Measurements from ENCODE around the gene SPRN. TPM values are rescaled to one million over a fixed set of nuclear protein-coding genes. Genes with fewer than 3 reads are reported as not detected.
"Not testable (repeated sequence)": the region's sequence is repeated elsewhere in the genome, so short reads cannot be mapped to it uniquely, and the experiment has no call there.

SPRN gene
- total RNA-seq, 2 experiments from 2014 or later: not detected

DNA sequence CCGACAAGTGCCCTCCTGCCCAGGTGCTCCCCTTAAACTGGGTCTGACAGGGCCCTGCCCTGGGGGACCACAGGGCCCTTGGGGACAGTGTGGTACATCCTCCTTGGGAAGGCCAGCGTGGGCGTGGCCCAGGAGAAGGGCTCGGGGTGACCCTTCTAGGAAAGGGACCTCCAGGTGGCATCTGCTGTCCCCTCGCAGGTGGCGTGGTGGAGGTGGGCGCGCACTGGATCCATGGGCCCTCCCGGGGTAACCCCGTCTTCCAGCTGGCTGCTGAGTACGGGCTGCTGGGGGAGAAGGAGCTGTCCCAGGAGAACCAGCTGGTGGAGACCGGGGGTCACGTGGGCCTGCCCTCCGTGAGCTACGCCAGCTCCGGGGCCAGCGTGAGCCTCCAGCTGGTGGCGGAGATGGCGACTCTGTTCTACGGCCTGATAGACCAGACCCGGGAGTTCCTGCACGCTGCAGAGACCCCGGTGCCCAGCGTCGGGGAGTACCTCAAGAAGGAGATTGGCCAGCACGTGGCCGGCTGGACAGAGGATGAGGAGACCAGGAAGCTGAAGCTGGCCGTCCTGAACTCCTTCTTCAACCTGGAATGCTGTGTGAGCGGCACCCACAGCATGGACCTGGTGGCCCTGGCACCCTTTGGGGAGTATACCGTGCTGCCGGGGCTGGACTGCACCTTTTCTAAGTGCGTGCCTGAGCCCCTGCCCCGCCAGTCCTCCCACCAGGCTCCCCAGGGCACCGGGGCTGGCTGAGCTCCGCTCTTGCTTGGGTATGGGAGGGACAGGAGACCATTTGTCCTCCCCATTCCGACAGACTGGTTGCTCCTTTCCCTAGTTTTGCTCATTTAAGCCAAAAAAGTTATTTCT, 44.4 kb downstream of the SPRN start:
- intact Hi-C loops (cut with micrococcal nuclease): loop anchor here (1.0 to 5.0 kb wide), 3 partner anchors 9 to 73 kb away; partner anchors contain the start of genes MTG1, TUBGCP2 and ZNF511
- no peaks in the 10 kb centered on the region for H3K9me3 Mint-ChIP-seq
- H3K27me3 Mint-ChIP-seq: no peaks in the 10 kb centered on the region
- ChIA-PET CTCF (interaction anchor here (1.2 kb wide), 1 partner anchor 50 kb away, joined by 5 read pairs; no protein-coding TSS in a partner anchor), POLR2A (no interaction called here)
- H3K36me3 Mint-ChIP-seq: peaks cover 6% of the 10 kb centered on the region
- no peaks in the 10 kb centered on the region for H3K4me1 Mint-ChIP-seq (ENCODE audit: low read depth)
- no peak overlapping the region for H3K27ac Mint-ChIP-seq
- peak overlapping the region; percentile 63 for H3K4me3 Mint-ChIP-seq
- no peak for DNase-seq

DNA sequence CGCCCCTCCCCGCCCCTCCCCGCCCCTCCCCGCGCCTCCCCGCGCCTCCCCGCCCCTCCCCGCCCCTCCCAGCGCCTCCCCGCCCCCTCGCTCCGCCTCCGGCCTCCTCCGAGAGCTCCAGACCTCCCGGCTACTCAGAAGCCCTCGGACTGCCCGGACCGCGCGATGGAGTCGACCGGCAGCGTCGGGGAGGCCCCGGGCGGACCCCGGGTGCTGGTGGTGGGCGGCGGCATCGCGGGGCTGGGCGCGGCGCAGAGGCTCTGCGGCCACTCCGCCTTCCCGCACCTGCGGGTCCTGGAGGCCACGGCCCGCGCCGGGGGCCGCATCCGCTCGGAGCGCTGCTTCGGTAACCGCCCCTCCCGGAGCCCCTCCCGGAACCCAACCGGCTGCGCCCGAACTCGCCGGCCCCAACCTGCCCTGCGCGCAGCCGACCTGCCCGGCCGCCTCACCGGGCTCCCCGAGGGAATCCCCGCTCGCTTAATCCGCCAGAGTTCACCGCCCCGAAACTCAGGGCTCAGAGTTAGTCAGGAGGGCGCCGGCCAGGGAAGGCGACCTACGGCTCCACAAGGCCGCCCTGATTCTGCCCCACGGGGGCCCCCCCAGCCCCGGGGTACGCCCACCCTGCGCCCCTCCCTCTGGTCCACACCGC, 45.1 kb downstream of the SPRN start, which contains the start of gene PAOX:
Gene PAOX (plus strand): TSS at position 111 of the 649 bp plus-strand sequence. CDS start 55 bp downstream, at position 166.
- H3K27me3 Mint-ChIP-seq: no peaks in the 10 kb centered on the region
- no peaks in the 10 kb centered on the region for H3K4me1 Mint-ChIP-seq (ENCODE audit: low read depth)
- POLR2A ChIA-PET: interaction anchor here (1.4 kb wide), 1 partner anchor 12 kb away, joined by 3 read pairs; no protein-coding TSS in a partner anchor
- CTCF ChIA-PET: interaction anchor here (1.2 kb wide), 1 partner anchor 50 kb away, joined by 5 read pairs; no protein-coding TSS in a partner anchor
- intact Hi-C loops (cut with micrococcal nuclease): loop anchor here (1.0 to 5.0 kb wide), 3 partner anchors 10 to 72 kb away; partner anchors contain the start of genes MTG1, TUBGCP2 and ZNF511
- H3K36me3 Mint-ChIP-seq: peaks cover 2% of the 10 kb centered on the region
- H3K27ac Mint-ChIP-seq: no peak within 1 kb of the TSS
- no peaks in the 10 kb centered on the region for H3K9me3 Mint-ChIP-seq
- peak within 1 kb of the TSS; percentile 73 for H3K4me3 Mint-ChIP-seq
- DNase-seq: peak; percentile 79

DNA sequence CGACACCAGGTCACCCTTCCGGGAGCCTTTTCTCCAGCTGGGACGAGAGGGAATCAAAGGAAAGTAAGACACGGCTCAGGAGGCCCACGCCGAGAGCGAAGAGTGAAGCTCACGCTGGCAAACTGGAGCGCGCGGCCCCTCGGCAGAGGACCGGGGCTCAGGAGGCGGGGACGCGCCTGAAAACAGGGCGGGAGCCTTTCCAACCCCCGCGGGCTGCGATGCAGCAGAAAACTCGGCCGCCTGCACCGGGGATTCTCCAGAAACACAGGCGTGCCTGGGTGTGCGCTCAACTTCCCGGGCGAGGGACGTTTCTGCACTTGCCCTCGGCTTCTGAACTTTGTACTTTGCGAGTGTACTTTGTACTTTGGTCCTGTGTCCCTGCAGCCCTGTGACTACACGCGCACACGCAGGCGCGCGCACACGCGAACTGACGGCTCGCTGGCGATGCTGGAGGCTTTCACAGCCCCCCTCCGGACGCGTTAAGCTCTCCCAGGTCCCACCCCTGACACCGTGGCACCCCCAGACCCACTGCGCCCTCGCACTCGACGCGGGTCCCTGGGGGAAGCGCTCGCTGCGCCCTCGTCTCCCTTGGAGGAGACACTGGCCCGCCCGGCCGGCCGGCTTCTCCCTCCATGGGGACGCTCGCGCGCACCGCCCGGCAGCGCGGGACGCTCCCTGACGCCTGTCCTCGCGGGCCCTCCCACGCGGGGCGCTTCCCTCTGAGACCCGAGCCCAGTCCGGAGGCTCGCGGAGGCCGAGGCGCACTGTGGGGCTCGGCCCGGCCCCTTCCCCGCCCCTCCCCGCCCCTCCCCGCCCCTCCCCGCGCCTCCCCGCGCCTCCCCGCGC, 46.0 kb downstream of the SPRN start:
- intact Hi-C loops (cut with micrococcal nuclease): loop anchor here (1.0 to 5.0 kb wide), 3 partner anchors 11 to 71 kb away; partner anchors contain the start of genes MTG1, TUBGCP2 and ZNF511
- Mint-ChIP-seq H3K36me3 (no peaks in the 10 kb centered on the region), H3K4me1 (ENCODE audit: low read depth) (peaks cover 2% of the 10 kb centered on the region), H3K27ac (no peak overlapping the region), H3K4me3 (peak overlapping the region; percentile 73), H3K27me3 (no peaks in the 10 kb centered on the region), H3K9me3 (no peaks in the 10 kb centered on the region)
- POLR2A ChIA-PET: interaction anchor here (1.4 kb wide), 1 partner anchor 13 kb away, joined by 3 read pairs; no protein-coding TSS in a partner anchor
- CTCF ChIA-PET: interaction anchor here (0.8 kb wide), 1 partner anchor 12 kb away, joined by 3 read pairs; no protein-coding TSS in a partner anchor
- peak; percentile 71 for DNase-seq

DNA sequence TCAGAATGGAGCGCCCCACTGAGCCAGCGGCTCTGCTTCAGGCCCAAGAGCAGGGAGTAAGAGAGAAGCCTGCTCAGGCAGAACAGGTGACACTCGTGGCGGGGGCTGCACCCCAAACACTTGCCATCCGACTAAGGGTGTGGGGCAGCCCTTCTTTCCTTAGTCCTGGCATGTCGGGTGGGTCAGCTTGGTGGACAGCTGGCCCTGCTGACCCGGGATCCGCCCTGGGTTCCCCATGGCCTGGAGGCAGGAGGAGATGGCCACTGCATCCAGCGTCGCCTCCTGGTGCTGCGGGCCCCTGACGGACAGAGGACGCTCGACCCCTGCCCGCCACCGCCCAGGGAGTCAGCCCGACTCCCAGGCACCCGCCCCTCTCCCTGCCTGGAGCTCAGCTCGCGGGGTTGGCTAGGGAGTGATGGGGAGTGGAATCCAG, 46.6 kb downstream of the SPRN start:
- Mint-ChIP-seq H3K27ac (no peak overlapping the region), H3K36me3 (no peaks in the 10 kb centered on the region), H3K9me3 (no peaks in the 10 kb centered on the region), H3K27me3 (no peaks in the 10 kb centered on the region), H3K4me3 (peak overlapping the region; percentile 73), H3K4me1 (ENCODE audit: low read depth) (peaks cover 2% of the 10 kb centered on the region)
- POLR2A ChIA-PET: interaction anchor here (1.4 kb wide), 1 partner anchor 13 kb away, joined by 3 read pairs; no protein-coding TSS in a partner anchor
- CTCF ChIA-PET: interaction anchor here (0.8 kb wide), 1 partner anchor 13 kb away, joined by 3 read pairs; no protein-coding TSS in a partner anchor
- DNase-seq: no peak
- intact Hi-C loops (cut with micrococcal nuclease): loop anchor here (2.0 to 5.0 kb wide), 2 partner anchors 17 to 71 kb away; partner anchors contain the start of genes MTG1, TUBGCP2 and ZNF511

DNA sequence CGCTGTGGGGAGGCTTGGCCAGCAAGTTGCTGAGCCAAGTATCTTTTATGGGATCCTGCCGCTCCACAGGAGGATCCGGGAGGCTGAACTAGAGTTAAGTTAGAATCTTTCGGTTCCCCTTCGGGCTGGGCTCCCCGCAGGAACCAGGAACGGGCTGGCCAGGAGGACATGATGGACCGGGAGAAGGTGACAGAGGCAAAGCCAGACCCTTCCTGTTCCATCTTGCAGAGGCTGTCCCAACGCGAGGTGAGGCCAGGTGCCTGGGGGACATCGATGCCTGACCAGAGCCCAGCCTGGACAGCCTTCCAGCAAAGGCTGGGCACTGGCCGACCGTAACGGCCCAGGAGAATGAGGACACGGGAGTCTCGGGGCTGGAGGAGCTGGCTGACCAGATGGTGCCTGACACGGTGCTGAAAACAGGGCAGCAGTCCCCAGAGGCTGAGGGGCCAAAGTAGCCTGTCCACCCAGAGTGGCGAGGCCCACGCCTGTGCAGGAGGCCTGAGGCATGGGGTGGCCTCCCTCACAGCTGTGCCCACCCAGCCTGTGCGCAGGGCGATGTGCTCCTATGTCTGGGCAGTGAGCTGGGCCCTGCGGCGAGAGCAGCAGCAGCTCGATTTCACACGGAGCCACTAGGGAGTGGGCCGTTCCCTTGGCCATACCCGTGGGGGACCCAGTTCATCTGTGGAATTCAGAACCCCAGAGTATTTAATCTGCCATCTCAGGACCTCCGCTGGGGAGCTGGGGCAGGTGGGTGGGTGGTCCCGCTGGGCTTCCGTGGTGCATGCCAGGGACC, 47.2 kb downstream of the SPRN start:
- Mint-ChIP-seq H3K27ac (no peak overlapping the region), H3K36me3 (no peaks in the 10 kb centered on the region), H3K4me3 (peak overlapping the region; percentile 20), H3K4me1 (ENCODE audit: low read depth) (peaks cover 2% of the 10 kb centered on the region), H3K9me3 (no peaks in the 10 kb centered on the region), H3K27me3 (no peaks in the 10 kb centered on the region)
- CTCF ChIA-PET: no interaction called here
- DNase-seq: no peak
- intact Hi-C loops (cut with micrococcal nuclease): loop anchor here (5.0 kb wide), 1 partner anchor 70 kb away; the partner anchor contains the start of genes TUBGCP2 and ZNF511
- POLR2A ChIA-PET: no interaction called here

DNA sequence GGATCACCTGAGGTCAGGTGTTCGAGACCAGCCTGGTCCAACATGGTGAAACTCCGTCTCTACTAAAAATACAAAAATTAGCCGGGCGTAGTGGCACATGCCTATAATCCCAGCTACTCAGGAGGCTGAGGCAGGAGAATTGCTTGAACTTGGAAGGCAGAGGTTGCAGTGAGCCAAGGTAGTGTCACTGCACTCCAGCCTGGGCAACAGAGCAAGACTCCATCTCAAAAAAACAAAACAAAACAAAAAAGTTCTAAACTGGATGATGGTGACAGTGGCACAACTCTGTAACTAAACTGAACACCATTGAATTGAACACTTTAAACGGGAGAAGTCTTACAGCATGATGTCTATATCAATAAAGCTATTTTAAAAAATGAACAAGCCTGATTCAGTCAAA, 48.2 kb downstream of the SPRN start:
- intact Hi-C loops (cut with micrococcal nuclease): loop anchor here (5.0 kb wide), 1 partner anchor 69 kb away; the partner anchor contains the start of genes TUBGCP2 and ZNF511
- H3K4me1 Mint-ChIP-seq (ENCODE audit: low read depth); H3K27ac Mint-ChIP-seq; DNase-seq; CTCF ChIA-PET; H3K36me3 Mint-ChIP-seq; H3K4me3 Mint-ChIP-seq; POLR2A ChIA-PET; H3K27me3 Mint-ChIP-seq; H3K9me3 Mint-ChIP-seq: not testable (repeated sequence)

DNA sequence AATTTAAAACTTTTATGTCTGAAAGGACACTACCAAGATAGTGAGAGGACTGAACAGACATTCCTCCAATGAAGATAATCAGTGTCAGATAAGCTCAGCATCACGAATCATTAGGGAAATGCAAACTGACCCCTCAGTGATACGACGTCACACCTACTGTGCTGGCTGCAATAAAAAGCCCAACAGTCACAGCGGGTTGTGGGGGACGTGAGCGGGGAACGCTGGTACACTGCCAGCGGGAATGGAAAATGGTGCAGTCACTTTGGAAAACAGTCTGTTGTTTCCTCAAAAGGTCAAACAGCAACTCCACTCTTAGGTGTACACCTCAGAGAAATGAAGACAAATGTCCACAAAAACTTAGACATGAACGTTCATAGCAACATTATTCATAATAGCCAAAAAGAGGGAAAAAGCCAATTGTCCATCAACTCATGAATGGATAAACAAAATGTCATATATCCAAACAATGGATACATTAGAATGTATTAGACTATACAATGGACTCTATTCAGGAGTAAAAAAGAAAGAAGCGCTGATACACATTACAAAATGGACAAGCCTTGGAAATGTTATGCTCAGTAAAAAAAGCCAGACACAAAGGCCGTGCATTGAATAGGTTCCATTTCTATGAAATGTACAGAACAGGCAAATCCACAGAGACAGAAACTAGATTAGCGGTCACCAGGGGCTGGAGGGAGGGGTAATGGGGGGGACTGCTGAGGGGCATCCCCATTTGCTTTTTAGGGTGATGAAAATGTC, 48.9 kb downstream of the SPRN start:
- no peaks in the 10 kb centered on the region for H3K27me3 Mint-ChIP-seq

DNA sequence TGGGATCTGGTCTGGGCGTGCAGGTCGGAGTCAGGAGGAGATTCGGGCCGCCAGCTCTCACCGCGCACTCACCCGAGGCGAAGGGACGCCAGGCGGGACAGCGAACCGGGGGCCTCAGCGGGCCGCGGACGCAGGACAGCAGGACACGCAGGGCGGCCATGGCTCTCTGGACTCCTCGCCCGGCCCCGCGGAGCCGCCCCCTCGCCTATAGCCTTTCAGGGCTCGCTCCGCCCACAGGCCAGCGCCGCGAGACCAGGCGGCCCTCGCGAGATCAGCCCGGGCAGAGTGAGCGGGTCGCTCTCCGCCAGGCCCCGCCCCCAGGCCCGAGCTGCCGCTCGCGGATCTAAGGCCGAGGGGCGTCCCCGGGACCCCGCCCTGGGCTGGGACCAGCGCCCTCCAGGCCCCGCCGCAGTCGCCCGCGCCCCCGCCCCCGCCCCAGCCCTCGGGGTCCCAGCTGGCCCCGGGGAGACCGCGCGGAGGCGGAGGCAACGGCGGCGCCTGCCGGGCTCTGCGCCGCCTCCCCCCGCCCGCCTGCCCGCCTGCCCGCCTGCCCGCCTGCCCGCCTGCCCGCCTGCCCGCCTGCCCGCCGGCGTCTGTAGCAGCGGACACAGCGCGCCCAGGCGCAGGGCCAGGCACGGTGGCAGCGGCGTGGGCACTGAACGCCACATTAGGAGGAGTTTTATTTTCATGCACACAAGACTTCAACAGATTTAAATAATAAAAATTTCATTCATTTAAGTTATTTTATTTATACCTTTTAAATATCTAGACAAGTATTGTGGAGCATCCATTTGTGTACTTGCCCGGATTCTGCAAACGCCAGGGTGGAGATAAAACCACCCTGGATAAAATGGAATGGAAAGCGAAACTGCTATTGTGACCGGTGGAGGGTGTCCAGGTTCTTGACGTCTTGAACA, 51.0 kb downstream of the SPRN start, which contains the start of gene ECHS1:
Gene ECHS1 (minus strand): TSS at position 181 of the 917 bp plus-strand sequence. CDS start 21 bp downstream, at position 160.
- Mint-ChIP-seq H3K27ac (peak within 1 kb of the TSS; percentile 33), H3K4me1 (ENCODE audit: low read depth) (peaks cover 6% of the 10 kb centered on the region), H3K27me3 (no peaks in the 10 kb centered on the region), H3K4me3 (peak within 1 kb of the TSS; percentile 81), H3K9me3 (no peaks in the 10 kb centered on the region), H3K36me3 (peaks cover 8% of the 10 kb centered on the region)
- ChIA-PET POLR2A (interaction anchor here (1.6 kb wide), 1 partner anchor 17 kb away, joined by 10 read pairs; no protein-coding TSS in a partner anchor), CTCF (interaction anchor here (1.3 kb wide), 1 partner anchor 44 kb away, joined by 3 read pairs; no protein-coding TSS in a partner anchor)
- intact Hi-C loops (cut with micrococcal nuclease): loop anchor here (1.0 to 5.0 kb wide), 3 partner anchors 15 to 111 kb away; partner anchors contain the start of genes FUOM and MTG1
- peak; percentile 96 for DNase-seq

More for the DNA sequence above, 48.9 kb downstream of the SPRN start:
- CTCF ChIA-PET: no interaction called here
- no peak for DNase-seq
- Mint-ChIP-seq H3K4me1 (ENCODE audit: low read depth) (peaks cover 6% of the 10 kb centered on the region), H3K36me3 (no peaks in the 10 kb centered on the region), H3K4me3 (peak overlapping the region; percentile 38), H3K27ac (no peak overlapping the region), H3K9me3 (no peaks in the 10 kb centered on the region)
- POLR2A ChIA-PET: no interaction called here
- intact Hi-C loops (cut with micrococcal nuclease): loop anchor here (5.0 kb wide), 1 partner anchor 68 kb away; the partner anchor contains the start of genes TUBGCP2 and ZNF511

DNA sequence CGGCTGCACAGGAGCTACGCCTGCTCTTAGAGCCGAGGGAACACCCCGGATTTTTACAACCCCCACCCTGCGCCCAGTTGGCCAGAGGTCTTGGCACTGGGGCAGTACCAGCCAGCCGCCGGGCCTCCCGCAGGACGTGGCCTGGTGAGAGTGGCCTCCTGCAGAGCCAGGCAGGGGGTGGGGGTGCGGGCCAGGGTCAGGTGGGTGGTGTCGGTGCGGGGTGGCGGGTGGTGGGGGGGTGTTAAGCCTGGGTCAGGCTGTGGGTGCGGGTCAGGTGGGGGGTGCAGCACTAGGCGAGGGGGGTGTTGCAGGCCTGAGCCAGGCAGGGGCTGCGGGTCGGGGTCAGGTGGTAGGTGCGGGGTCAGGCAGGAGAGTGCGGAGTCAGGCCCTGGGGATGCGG, 51.9 kb downstream of the SPRN start:
- H3K36me3 Mint-ChIP-seq: peaks cover 12% of the 10 kb centered on the region
- H3K27me3 Mint-ChIP-seq: no peaks in the 10 kb centered on the region
- H3K27ac Mint-ChIP-seq: no peak overlapping the region
- peaks cover 6% of the 10 kb centered on the region for H3K4me1 Mint-ChIP-seq (ENCODE audit: low read depth)
- CTCF ChIA-PET: interaction anchor here (1.3 kb wide), 1 partner anchor 43 kb away, joined by 3 read pairs; no protein-coding TSS in a partner anchor
- H3K4me3 Mint-ChIP-seq: peak overlapping the region; percentile 68
- no peak for DNase-seq
- H3K9me3 Mint-ChIP-seq: no peaks in the 10 kb centered on the region
- intact Hi-C loops (cut with micrococcal nuclease): loop anchor here (2.0 to 5.0 kb wide), 2 partner anchors 14 to 110 kb away; partner anchors contain the start of gene FUOM
- POLR2A ChIA-PET: interaction anchor here (1.6 kb wide), 1 partner anchor 18 kb away, joined by 10 read pairs; no protein-coding TSS in a partner anchor

All from activated CD4-positive, alpha-beta memory T cell treated with anti-CD3 and anti-CD28 coated beads for 36 hours (primary cell).